Measurements from ENCODE around the gene CDC42BPB.

CDC42BPB gene

DNA sequence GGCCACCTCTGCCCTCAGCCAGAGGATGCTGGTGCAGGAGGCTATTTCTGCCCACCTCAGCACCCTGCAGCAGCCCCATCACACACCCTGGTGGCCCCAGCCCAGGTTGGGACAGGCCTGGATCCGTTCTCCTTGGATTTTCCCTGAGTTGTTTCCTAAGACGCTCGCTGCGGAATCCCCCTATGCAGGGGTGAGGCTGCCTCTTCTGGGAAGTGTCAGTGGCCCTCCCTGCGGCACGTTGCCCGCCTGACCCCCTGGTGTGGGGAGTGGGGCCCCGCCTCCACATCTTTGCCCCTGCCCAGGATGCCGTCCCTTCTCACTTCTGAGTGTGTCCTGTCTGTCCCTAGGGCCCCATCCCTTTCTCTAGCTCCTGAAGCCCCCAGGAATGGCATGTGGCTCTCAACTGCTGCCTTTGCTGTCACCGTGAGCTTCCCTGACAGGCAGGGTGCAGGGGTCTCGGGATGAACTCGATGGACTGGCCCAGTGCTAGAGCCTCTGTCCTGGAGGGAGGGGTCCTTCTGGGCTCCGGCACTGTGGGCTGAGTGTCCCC, 36.6 kb upstream of the CDC42BPB start:
- DNase-seq = no peak

DNA sequence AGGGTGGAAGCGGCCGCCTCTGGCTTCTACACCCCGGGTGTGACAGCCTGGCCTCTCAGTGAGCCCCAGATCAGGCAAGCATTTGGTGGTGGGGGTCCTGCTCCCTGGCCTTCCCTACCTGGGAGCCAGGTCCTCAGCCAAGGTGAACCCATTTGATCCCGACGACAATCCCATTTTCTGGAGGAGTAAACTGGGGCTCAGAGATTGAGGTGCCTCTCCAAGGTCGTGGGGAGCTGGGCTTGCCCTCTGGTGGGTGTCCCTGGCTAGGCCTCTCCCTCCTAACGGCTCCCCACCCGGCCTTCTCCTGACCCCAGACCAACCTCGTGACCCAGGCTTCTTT, 34.5 kb upstream of the CDC42BPB start:
- no peak for DNase-seq

DNA sequence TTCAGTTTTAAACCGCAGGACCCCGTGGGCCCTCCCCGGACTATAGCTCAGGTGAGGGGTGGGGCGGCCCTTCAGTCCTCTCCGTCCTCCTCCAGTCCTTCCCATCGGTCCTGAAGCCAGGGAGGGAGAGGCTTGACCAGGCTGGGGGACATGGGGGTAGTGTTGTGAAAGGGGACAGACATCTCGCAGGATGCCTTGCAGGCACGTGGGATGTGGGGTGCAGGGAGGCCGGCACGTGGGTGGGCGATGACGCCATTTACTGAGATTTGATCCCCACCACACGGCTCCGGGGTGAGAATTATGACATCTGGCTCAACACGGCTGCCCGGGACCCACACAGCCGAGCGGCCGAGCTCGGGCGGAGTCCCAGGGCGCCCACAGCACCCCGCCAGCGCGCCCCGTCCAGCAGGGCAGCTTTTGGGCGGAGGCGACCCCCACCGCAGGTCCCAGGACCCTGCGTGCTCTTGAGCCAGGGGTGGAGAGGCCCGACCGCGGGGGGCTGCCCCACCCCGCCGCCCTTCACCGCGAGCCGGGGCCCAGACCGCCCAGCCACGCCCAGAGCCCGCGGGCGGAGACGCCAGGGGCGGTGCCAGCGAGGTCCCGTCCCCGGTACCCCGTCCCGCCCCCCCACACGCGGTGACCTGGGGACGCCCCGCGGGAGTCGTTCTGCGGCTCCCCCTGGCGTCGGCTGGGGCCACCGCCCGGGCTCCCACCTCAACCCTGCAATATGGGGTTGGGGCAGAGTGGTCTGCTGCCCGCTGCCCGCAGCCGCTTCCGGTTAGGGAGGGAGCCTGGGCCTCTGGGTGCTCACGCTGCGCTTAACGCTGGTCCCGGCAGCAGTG, 33.9 kb upstream of the CDC42BPB start:
- DNase-seq = no peak

DNA sequence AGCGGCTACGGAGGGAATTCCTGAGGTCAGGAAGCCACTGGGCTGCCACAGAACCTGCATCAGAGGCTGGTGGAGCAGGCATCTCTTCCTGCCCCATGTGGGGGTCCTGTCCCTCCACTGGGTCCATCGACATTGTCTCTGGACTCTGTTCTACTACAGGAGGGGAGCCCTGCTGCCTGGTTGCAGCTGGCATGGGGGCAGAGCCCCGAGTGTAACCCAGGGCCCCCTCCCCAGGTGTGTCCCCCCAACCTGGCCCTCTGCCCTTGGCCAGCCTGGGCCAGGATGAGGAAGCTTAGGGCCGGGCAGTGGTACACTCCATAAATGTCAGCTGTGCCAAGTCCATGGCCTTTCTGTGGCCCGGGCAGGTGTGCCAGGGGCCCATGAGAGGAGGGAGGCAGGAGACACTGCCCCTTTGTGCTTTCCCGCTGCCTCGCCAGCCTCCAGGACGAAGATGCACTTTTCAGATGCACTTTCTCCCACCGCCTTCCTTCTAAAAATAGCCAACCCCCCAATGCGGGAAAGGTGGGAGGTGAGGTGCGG, 33.2 kb upstream of the CDC42BPB start:
- DNase-seq = no peak

DNA sequence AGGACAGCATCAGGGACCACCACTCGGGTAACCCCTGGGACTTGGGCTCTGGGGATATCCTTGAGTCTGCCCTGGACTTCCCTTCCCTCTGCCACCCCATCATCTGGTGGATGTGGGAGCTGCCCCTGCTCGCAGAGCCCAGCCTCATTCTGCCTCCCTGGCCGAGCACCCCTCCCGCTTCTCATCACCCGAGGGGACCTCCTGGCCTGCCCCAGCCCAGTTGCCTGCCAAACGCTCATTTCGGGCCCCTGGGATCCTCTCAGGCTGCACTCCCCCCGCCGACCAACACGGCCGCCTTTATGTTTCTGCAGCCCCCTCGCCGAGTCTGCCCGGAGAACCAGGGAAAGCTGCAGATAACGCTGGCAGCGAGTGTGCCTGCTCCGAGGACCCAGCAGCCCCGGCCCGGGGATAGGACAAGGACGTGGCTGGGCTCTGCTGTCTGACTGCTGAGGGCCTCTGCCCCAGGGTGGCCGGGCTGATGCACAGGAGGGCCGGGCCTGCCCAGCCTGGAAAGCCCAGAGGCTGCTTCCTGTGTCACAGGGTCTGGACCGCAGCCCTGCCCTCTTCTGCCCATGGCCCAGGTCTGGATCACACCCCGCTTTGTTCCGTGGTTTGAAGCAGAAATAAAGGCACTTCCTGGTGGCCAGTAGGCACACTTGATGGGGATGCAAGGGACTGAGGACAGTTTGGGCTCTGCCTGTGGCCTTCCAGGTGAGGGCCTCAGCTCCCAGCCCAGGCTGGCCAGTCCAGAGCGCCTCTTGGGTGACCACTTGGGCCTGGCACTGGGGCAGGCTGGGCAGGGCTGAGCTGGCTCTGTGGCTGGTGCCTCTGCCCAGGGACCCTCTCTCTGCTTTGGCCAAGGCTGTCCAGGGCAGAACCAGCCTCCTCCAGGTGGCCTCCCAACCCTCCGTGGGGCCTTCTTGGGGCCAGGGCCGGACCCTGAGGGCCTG, 32.3 kb upstream of the CDC42BPB start:
- DNase-seq = no peak

DNA sequence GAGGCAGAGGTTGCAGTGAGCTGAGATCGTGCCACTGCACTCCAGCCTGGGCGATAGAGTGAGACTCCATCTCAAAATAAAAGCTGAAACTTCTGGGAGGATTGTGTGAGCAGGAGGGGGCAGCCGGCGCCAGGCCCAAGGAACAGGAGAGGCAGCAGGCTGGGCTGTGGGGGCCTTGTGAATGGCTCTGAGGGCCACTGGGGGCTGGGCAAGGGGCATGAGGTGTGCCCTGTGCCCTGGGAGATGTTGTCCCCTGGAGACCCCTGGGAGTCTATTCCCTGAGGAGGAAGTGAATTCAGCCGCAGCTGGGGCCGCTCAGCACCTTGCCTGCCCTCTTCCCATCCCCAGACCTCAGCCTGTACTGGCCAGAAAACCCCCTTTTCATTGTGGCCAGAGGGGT, 31.6 kb upstream of the CDC42BPB start:
- DNase-seq = no peak

DNA sequence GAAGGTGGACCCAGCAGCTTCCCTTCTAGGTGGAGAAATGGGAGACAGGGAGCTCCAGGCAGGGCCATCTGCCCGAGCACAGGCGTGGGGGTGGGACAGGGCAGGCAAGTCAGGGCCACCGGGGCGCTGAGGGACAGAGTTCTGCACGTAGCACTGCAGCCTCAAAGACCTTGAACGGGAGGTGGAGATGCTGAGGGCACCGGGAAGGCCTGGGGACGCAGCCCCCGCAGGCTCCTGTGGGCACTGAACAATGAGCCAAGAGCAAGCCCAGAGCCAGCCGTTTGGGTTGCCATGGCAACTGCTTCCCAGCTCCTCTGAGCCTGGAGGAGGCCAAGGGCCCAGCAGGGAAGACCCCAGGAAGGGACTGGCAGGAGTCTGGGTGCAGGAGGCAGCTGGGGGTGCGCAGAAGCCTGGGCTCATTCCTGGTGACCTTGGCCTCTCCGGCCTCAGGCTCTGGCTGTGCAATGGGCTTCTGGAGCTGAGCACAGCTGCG, 30.0 kb upstream of the CDC42BPB start:
- DNase-seq = no peak

DNA sequence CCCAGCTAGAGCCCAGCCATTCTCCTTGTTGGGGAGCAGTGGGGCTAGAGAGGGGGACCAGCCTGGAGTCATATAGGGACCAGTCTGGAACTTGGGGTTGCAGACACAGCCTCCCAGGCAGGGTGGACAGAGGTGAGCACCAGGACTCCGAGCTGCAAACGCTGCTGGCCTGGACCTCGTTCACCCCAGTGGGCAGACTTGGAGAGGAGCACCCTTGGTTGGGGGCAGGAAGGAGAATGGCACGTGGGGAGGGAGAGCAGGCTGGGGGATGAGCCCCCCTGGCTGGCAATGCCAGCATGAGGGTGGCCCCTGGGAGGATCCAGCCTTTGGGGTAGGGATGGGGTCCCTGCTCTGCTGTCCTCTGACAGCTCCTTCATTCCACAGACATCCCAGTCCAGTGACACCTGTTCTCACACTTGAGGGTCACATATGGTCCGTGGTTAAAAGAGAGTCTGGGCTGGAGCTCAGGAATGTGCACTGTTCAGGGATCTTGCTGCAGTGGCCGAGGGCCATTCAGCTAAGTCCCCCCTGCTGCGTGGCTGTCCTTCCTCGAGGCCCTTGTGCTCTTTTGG, 29.5 kb upstream of the CDC42BPB start:
- no peak for DNase-seq

DNA sequence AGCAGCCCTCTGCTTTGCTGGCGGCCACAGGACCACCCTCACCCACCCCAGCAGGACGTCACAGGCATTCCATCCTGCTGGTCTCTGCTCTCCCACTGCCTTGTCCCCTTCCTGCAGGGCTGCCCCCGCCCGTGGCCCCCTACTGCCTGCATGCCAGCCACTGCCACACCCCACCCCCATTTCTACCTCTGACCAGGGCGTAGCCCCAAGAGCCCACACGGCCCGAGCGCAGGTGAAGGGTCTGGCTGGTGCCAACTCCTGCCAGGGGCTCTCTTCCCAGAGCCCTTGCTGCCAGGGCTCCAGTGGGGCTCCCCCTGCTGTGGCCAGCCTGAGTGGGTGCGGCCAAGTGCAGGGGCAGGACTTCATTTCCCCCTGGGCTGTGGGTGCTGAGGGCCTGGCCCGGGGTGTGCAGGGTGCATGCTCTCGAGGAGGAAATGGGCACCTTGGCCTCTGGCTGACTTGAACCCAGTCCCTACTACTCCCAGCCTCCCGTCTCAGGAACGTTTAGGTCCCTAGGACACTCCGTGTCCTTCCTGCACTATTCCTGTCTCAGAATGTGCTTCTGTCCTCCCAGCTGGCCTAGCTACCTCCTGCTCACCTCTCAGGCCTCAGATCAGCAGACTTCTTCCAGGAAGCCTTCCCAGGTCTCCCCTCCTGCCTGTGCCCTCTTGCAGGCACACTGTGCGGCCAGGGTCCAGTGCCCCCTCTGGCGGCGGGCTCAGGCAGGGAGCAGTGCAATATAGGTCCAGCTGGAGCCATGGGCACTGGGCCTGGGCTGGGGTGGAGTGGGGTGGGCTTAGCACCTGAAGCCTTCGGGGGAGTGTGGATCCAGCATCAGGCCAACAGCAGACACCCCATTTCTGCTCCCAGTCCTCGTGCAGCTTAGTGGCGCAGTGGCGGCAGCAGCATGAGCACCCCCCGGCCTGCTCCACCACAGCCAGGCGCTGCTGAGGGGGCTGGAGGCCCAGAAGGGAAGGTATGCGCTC, 28.1 kb upstream of the CDC42BPB start:
- DNase-seq = no peak

DNA sequence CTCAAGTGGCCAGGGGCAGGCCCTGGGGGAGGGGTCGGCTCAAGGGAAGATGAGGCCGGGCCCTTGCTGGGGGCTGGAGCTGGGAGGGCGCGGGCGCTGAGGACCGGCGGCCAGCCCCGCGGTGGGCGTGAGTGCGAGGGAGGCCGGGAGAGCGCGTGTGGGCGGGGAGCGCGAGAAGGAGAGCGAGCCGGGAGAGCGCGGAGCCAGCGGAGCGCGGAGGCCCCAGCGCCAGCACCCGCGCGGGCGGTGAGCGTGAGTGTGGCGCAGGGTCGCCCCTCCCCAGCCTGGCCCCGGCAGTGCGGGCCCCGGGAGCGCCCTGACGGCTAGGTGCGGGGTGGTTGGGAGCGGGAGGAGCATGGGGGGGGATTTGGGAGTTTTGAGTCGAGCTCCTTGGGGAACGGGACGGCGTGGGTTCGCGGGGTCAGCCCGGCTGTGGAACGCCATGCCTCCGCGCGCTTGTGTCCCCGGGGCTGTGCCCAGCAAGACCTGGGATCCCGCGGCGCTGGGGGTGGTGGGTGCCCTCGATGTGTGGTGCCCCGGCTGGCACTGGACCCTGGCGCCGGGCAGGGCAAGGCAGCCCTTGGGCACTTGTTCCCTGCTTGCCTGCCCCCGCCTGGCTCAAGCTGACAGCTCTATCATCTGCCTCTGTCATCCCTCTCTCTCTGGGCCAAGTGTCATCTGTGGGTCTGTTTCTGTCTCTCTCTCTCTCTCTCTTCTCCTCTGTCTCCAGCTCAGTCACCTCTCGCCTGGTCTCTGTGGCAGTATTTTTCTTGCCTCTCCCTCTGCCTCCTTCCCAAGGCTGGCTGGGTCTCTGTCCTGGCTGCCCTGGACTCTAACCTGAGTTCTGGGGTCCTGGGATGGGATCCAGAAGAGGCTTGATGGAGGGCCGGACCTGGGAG, 26.9 kb upstream of the CDC42BPB start, which contains the start of gene LBHD2:
Gene LBHD2 (plus strand): TSS at position 190 of the 899 bp plus-strand sequence. CDS start 1,803 bp downstream, outside the sequence.
- no peak for DNase-seq

DNA sequence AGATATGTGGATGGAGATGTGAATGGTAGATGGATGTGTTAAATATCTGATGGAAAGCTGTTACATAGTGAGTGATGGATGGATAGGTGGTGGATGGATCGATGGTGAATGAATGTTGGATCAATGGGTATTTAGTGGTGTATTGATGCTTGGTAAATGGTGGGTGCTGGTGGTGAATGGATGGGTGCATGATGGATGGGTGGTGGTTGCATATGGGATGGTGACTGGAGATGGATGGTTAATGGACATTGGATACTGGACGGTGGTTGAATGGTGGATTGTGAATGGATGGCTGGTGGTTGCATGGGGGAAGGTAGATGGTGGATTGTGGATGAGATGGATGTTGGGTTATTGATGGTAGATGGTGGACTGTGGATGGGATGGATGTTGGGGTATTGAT, 24.6 kb upstream of the CDC42BPB start:
- DNase-seq = no peak

DNA sequence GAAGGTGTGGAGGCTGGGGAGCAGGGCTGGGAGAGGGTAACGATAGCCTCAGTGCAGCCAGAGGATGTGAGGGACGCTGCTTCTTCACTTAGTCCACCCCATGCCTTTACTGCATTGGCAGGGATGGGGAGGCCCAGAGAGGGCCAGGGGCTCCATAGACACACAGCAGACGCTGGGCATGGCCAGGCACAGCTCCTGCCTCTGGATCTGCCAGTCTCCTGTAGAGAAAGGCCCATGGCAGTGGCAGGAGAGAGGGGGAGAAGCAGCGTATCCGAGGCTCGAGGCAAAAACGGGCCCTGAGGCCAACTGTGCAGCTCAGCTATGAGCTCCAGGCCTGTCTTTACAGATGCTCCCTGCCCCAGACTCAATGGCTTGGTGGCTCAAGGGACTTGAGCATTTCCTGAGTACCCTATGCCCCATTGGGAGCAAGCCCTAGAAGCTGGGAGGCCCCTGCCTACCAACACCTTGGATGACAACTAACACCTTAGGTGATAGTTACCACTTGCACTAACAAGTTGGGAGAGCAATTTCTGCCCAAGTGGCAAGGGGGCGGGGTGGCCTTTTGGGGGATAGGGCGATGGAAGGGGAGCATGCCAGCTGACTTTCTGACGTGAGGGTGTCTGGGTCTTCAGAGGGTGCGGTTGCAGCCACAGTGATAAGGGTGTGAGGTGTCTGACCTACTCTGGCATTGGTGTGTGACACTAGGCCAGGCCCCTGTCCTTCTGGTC, 21.7 kb upstream of the CDC42BPB start:
- DNase-seq = no peak

DNA sequence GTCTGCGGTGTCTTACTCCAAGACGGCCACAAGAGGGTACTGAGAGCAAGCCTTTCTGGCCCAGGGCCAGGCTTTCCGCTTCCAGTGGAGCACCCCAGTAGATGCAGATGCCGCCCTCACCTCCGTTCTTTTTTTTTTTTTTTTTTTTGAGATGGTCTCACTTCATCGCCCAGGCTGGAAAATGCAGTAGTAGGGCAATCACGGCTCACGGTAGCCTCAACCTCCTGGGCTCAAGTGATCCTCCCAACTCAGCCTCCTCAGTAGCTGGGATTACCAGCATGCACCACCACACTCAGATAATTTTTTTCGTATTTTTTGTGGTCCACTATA, 21.0 kb upstream of the CDC42BPB start:
- peak; percentile 33 to 43 for DNase-seq

DNA sequence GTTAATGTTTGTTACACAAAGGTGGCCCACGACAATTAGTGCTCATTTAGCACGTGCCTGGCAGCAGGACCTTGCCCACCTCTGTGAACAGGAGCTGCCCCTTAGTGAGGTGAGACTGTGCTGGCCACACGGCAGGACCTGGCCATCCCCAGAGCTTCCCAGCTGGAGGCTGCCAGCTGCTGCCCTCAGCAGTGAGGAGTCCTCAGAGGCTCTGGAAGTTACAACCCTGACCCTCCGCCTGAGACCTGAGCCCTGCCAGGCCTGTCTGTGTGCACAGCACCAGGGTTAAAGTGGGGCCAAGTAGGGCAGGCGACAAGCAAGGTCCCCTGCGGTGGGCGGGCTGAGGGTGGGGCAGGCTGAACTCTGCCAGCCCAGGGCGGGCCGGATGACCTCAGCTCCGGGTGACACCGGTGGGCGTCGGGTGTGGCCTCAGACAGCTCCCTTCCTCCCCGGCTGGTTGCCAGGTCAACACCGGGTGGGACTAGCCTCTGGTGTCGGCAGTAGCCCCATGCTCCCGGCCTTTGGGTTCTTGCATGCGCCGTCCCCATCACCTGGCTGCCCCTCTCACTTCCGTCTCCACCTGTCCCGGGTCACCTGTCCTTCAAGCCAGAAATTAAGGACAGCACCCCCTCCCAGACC, 17.5 kb upstream of the CDC42BPB start:
- DNase-seq = no peak

DNA sequence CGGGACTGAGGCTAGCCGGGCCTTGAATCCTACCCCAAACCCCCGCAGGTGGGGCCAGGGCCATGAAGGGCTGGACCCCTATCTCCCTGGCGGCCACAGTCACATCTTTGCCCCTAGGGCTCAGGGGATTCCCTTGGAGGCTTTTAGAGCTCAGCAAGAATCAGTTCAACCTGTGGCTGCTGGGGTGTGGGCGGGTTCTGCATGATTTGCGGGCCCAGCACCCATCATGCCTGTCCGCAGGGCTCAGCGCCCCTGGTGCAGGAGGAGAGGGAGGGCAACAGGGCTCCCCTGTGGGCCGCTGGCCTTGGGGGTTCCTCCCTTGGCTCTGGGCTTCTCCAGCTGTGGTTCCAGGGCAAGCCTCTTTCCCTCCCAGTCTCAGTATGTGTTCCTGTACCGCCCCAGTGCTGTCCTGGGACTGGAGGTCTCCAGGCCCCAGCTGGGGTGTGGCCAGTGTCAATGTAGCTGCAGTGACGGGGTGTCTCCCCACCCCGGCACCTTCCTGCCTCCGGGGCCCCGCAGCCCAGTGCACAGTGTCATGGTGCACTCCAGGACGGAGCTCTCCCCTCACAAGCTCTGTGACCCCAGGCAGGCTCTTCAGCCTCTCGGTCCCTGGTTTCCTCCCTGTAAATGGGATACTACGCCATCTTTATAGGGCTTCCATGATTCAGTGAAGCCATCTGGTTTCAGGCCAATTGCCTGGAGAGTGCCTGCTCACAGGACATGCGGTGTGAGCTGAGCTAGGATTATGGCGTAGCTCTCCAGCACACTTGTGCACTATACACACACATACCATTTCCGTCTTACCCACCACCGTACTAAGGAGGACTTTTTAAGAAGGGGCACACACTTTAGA, 16.8 kb upstream of the CDC42BPB start:
- DNase-seq = no peak

DNA sequence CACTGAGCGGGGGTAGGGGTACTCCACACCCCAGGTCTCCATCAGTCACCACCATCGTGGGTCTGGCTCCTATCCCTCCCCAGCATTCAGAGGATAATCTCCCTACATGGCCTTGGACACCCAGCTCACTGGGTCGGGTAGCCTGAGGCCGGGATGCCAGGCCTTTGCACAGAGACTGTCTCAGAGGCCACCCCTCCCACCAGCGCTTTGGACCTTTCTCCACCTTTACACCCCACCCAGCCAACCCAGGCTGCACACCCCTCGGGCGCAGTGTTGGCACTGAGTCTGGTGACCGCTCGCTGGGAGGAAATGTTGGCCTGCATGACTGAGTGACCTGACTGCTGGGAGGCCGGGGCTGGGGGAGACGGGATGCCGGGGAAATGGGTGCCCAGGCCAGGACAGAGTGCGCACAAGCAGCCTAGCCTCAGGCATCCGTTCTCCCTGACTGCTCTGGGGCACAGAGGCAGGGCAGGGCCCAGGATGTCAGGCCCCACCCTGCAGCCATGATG, 16.1 kb upstream of the CDC42BPB start:
- no peak for DNase-seq

DNA sequence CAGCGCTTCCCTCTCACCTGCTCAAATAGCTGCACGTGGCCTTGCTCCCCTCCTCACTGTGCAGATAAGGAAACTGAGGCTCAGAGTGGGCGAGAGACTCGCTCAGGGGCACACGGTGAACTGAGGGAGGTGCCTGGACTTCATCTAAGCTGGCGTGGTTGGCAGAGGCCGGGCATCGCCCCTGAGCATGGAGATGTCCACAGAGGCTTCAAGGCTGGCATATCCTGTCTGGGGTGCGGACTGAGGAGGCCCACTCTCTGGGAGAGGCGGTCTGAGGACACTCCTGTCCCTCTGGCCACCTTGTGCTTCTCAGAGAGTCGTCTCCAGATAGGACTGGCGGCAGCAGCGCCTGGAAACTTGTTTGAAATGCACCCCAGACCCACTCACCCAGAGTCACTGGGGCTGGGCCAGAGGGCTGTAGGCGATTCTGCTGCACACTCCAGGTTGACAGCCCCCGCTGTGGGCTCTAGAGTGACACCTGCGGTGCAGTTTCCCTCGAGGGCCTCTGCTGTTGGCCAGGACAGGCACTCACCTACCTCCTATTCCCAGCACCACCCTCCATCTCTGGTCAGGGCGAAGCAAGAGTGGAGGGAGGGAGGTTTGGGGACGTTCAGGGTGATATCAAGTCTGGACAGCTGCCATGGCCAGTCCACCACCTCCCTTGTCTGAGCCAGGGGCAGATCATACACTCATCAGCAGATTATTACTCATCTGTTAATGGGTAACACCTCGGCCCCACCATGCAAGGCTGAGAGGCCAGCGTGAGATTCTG, 15.4 kb upstream of the CDC42BPB start:
- DNase-seq = no peak
